Panc1 (cell line): ENCODE data around the gene MICAL1.

Source experiments
- POLR2AphosphoS5 ChIP-seq: IDR thresholded peaks from 2 replicates; pipeline ENCODE4 v1.6.1; 2012; ENCODE audit warnings: mild to moderate bottlenecking, low read depth, low read length, moderate library complexity
- TCF7L2 ChIP-seq: IDR thresholded peaks from 2 replicates; pipeline ENCODE4 v1.6.1; 2011; ENCODE audit warnings: mild to moderate bottlenecking, low read depth, low read length, inconsistent platforms
- TF ChIP-seq, protein P1 (sequence below): fragments of 450-650 bp; IDR thresholded peaks from 2 replicates; pipeline ENCODE4 v1.5.1; 2017; ENCODE audit warnings: mild to moderate bottlenecking

DNA sequence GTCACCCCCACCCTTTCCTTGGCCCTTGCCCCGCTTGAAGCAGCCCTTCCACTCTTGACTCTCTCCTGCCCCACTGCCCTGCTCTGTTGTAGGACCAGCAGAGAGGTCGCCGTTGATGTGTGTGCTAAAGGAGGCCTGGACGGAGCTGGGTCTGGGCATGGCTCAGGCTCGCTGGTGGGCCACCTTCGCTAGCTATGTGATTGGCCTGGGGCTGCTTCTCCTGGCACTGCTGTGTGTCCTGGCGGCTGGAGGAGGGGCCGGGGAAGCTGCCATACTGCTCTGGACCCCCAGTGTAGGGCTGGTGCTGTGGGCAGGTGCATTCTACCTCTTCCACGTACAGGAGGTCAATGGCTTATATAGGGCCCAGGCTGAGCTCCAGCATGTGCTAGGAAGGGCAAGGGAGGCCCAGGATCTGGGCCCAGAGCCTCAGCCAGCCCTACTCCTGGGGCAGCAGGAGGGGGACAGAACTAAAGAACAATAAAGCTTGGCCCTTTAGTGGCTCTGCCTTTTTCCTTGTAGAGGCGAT, 12.1 kb downstream of the MICAL1 start:
- TF ChIP-seq, protein P1, sequence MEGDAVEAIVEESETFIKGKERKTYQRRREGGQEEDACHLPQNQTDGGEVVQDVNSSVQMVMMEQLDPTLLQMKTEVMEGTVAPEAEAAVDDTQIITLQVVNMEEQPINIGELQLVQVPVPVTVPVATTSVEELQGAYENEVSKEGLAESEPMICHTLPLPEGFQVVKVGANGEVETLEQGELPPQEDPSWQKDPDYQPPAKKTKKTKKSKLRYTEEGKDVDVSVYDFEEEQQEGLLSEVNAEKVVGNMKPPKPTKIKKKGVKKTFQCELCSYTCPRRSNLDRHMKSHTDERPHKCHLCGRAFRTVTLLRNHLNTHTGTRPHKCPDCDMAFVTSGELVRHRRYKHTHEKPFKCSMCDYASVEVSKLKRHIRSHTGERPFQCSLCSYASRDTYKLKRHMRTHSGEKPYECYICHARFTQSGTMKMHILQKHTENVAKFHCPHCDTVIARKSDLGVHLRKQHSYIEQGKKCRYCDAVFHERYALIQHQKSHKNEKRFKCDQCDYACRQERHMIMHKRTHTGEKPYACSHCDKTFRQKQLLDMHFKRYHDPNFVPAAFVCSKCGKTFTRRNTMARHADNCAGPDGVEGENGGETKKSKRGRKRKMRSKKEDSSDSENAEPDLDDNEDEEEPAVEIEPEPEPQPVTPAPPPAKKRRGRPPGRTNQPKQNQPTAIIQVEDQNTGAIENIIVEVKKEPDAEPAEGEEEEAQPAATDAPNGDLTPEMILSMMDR, result no peak
- no peak; the same call in 1 of the 2 replicates for TF ChIP-seq POLR2AphosphoS5
- no peak for TF ChIP-seq TCF7L2
